HG02798 (cell line): ENCODE results near the gene GTF2E1.
A peak's percentile ranks its signal among the peaks of the same experiment; 100 is the strongest.
"Not testable (repeated sequence)": the region's sequence is repeated elsewhere in the genome, so short reads cannot be mapped to it uniquely, and the experiment has no call there.

Experiments
- ATAC-seq: cut with Tn5 transposase; IDR thresholded peaks from one replicate; pipeline ENCODE4 v1.9.1; 2021; ENCODE audit warnings: mild to moderate bottlenecking; ENCODE audit not compliant: unreplicated experiment, poor library complexity

The GTF2E1 gene

DNA sequence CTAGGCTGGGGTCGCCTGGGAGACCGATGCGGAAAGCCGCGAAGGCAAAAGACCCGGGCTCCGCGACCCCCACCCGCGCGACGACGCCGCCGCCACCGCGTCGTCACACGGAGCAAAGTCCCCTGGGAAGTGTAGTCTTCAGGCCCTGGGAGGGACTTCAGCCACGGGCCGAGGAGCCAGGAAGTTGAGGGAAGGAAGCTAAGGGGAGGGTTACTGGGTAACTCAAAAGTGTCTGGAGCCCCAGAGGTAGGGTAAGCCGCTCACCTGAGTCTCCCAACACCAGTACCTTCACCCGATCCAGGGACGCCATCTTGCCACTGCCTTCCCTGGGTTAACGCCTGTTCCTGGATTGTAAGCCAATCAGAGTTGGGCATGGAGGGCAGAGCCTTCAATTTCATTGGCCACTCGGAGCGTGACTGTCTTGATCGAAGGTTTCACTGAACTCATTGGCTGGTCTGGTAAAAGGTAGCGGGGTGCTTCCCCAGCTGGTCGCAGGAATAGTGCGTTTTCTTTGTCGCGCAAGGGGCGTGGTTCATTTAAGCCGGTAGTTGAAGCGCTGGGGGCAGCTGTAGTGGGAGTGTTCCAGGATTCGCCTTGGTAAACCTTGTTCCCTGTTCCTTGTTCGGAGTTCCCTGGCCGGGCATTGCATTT, at the start of gene GTF2E1, which contains the start of gene RABL3:
Gene GTF2E1 (plus strand): TSS at position 547 of the 651 bp plus-strand sequence. CDS start 7,809 bp downstream, outside the sequence.
Gene RABL3 (minus strand): TSS at position 319 of the 651 bp plus-strand sequence. CDS start 9 bp downstream, at position 310.
- peak; percentile 99 for ATAC-seq

DNA sequence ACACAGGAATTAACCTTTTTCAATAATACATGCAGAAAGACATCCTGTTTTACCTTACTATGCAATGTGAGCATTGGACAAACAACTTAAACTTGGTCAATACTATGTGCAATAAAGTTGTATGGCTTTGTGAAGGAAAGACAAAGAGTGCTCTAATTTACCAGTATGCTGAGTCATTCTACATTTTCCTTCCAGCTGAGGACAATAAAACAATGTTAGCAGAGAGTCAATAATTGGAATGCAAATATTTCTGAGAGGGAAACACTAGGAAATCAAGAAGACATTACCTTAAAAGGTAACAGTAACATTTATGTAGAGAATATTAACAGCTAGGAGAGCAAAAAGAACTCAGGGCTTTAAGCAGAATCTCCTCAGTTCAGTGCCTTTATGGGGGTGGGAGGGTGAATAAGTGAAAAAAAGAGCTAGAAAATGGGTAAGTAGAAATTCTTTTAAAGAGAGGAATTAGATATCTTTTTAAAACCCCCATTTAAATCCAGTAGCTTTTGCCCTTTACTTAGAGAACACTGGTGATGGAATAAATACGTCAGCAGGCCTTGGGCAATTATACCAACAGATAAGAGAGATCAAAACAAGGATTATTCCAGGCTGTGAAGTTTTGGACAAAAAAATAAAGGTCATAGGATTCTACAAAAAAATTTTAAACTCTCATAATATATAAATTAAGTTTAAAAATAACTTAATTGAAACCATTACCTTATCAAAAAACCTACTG, 48.9 kb upstream of the GTF2E1 start:
- ATAC-seq = no peak

DNA sequence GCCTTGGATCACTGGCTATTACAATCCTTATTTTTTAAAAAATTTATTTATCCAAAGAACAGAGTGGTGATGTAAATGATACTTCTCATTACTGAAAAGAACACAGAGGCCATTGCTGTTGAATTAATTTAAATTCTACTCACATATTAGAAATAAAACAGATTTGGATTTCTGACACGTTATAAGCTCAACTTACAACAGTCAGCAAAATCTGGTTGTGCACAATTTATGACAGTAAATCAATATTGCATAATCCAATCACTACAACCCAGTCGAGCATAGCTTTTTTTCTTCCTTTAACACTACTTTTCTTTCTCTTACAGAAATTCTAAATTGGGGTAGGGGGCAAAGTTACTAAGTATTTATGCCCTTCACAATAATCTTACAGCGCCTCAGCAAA, 43.2 kb upstream of the GTF2E1 start:
- ATAC-seq = no peak

DNA sequence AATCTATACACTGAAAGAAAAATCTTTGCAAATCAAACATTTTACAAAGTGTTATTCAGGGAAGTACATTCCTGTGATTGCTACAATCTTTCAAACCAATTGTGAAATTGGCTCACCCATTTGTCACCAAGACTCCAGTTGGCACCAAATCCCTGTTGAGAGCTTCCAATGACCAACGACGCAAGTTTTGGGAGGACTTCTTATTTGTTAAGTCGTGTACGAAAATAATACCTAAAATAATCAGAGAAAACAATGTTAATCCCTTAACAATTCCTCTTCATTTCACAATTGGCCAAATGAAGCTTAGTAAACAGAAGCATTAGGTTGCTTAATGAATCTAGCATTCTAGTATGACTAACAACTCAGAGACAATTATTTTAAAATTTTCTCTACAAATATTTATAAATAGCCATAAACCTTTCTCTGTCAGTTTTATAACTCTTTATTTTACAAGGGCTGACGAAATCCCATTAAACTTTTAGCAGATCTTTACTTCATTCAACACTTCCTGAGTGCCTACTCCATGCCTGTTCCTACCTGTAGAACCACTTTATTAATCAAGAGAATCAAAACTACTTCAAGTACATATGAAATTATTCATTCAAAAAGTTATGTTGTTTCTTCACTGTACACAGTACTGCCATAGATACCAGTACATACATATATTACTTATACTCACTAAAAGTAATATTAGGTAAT, 36.5 kb upstream of the GTF2E1 start:
- ATAC-seq = no peak

DNA sequence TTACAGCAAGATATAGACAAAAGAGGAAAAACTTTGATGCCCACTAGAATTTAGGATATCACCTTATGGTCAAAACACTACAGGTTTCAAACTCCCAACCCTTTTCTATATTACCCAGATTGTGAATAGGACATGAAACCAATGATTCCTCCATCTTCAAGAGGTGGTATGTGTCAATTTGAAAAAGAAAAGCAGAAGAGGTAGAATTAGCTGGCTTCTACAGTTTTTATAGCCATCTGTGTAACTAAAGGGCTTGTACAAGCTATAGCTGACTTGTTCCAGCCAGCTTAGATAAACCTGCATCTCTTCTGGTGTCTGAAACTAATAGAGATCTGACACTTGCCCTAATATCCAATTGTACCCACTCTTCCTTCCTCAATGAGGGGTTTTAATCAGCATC, 35.6 kb upstream of the GTF2E1 start:
- no peak for ATAC-seq

DNA sequence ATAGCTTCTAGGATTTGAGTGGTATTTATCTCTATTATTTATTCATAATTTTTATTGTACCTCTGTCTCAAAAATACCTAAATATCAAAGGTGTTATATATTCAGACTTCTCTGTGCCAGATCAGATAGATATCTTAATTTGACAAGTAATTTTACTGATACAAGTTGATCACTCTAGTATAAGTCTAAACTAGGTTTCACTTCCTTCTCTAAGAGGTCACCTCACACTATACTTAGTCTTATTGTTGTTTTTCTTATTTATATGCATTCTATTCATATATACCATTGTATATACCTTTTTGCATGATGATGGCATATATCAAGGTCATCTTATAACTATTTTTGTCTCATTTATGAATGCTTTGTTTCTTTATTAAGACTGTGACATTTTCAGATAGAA, 34.1 kb upstream of the GTF2E1 start:
- ATAC-seq = peak; percentile 70

DNA sequence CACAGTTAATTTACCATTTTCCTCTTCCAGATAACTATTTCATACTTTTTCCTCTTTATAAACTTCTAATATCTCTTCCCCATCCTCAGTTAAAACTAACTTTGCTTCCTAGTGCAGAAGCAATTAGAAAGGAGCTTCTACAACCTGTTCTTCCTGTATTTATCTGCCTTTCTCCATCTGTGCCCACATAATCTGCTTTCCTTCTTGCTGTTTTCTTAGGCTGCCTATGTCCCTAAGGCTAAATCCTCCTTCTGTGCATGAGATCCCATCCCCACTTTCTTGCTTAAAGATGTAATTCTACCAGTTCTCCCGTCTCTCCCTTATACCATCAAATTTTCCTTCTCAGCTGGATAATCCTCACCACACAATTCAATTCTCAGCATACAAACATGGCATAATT, 32.2 kb upstream of the GTF2E1 start:
- ATAC-seq = no peak

DNA sequence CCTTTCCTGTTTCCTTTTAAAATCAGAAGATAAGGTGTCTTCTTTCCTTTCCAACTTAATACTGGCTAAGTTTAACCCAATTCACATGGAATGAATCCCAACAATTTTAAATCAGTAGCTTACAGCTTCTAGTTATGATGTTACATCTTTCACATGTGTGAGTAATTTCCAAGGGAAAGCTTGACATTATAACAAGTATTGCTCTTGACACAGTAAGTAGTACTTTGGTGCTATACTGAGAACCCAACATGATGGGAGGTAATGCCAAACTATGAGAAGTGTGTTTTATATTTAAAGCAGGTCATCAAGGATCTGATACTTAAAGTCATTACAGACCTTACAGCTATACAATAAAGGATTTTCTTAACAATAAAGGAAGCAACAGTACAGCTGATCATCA, 29.3 kb upstream of the GTF2E1 start:
- ATAC-seq = no peak

DNA sequence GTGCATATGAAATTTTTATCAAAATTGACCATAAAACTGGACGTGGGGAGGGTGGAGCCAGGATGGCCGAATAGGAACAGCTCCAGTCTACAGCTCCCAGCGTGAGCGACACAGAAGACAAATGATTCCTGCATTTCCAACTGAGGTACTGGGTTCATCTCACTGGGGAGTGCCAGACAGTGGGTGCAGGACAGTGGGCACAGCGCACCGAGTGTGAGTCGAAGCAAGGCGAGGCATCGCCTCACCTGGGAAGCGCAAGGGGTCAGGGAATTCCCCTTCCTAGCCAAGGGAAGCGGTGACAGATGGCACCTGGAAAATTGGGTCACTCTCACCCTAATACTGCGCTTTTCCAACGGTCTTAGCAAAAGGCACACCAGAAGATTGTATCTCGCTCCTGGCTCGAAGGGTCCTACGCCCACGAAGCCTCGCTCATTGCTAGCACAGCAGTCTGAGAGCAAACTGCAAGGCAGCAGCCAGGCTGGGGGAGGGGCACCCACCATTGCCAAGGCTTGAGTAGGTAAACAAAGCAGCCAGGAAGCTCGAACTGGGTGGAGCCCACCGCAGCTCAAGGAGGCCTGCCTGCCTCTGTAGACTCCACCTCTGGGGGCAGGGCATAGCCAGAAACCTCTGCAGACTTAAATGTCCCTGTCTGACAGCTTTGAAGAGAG, 23.2 kb upstream of the GTF2E1 start:
- ATAC-seq = not testable (repeated sequence)

DNA sequence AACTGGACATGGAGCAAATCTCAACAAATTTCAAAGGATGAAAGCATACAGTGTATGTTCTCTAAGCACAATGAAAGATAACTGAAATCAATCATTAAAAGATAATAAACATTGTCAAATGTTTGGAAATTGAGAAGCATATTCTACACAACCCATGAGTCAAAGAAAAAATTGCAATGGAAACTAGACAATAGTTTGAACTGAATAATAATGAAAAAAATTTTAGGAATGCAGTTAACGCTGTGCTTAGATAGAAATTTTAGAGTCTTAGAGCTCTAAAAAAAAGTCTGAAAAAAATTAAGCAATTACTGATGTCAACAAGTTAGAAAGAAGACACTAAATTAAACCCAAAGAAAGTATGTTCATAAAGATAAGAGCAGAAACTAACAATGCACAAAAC, 15.8 kb upstream of the GTF2E1 start:
- no peak for ATAC-seq

DNA sequence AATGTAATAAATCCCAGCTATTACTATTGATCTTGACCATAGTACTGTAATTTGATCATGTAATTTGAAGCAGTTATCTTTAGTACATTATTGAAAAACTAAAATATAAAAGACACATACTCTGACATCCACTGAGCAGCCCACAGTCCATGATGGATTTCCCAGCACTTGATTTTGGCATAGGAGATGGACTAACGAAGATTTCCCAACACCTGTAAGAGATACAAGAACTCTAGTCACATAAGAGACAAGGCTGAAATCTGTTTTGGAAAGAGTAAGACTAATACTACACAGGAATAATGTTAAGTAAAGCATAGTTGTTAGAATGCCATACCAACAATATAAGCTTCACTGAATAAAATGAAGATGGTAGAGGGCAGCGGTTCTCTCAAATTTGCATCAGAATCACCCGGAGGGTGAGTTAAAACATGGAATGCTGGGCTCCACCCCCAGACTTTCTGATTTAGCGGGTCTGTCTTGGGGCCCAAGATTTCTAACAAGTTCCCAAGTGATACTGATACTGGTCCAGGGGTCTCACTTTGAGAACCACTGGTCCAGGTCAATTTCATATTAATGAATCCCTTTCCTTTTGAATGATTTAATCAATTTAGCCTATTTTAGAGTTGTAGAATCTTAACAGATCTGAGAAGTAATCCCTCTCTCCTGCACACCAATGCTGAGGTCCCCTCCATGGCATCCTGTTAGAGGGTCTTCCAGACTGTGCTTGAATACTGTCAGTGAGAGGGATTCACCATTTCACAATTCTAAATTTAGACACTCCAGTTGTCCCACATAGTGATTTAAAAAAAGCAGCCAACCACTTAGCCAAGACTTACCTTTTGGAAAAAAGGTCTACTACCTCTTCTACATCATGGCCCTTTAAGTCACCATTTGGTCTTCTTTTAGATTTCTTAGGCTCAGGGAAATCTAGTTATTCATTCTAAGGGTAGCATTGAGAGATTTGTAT, 11.7 kb upstream of the GTF2E1 start:
- no peak for ATAC-seq

DNA sequence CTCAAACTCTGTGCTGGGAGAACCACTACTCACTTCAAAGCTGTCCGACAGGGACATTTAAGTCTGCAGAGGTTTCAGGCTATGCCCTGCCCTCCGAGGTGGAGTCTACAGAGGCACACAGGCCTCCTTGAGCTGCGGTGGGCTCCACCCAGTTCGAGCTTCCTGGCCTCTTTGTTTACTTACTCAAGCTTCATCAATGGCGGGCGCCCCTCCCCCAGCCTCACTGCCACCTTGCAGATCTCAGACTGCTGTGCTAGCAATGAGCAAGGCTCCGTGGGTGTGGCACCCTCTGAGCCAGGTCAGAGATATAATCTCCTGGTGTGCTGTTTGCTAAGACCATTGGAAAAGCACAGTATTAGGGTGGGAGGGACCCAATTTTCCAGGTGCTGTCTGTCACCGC, 4.5 kb upstream of the GTF2E1 start:
- ATAC-seq = not testable (repeated sequence)

DNA sequence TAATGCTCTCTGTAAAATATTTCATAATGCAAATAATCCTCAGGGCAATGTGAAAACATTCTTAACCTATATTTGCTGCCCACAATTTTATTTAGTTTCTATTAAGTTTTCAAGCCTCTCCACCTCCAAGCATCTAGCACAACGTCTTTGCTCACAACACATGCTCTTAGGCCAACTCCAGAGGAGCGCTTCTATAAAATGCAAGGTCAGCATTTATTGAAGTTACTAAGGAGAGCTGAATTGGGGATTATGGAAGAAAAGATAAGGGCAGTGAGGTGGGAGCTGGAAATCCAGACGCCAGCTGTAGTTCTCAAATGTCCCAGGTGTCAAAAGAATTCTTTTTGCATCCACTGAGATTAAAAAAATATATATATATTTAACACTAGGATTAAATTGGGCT, 1.2 kb upstream of the GTF2E1 start:
- no peak for ATAC-seq

DNA sequence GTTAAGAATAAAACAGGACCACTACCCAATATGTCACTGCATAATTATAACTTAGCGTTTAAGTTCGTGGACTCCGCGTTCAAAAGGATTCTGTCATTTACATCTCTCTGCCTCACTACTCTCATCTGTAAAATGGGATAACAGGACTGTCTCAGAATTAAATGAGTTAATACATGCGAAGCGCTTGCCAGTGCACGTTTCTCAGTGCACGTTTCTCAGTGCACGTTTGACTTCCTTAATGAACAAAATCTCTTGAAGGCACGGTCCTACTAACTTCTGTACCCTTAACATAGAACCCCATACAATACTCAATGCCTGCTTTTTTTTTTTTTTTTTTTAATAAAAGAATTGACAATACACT, 727 bp upstream of the GTF2E1 start:
- ATAC-seq = peak; percentile 16

DNA sequence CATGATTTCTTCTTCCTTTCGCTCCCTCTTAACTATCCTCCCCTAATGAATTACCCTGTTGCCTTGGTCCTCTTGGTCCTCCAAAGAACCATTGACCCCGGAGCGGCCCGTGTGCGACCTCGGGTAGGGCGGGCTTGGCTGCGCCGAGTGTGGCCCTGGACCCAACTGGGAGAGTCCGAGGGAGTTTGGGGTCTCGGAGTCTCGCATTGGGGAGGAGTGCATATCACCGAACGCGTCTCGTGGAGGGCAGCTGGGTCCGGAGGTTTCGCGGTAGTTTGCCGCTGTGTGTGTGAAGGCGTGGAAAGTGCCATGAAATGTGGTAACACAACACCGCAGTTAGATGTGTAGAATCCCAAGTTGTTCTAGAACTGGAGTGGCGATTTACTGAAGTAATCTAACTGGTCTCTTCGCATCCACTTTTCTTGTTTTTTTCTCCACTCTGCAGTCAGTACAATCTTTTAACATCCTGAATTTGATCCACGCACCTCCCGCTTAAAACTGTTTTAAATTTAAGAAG, 363 bp downstream of the GTF2E1 start:
- peak; percentile 18 for ATAC-seq

DNA sequence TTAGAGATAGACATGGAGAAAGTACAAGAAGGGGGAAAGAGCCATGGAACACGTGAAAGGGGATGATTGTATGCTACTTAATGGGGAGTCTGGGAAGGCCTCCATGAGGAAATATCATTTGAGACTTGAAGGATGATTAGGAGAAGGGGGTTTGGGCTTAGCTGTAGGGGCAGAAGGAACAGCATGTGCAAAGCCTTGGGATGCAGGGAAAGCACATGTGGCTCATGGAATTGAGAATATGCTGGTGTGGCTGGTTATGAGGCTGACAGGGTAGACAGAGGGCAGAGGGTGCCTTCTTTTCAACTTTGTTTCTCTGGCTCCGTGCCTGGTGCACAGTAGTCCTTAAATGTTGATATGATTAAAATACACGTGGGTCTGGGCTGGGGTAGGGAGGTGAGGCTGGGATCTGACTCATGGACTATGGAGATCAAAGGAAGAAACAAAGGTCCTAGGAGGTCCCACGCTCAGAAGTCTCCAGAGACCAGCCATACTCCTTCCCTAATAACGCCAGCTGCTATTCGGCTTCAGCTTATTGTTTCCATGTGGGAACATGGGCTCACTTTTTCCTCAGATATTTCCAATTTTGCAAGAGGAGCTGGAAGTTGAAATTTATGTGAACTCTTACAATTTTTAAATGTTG, 1.1 kb downstream of the GTF2E1 start:
- ATAC-seq = no peak

DNA sequence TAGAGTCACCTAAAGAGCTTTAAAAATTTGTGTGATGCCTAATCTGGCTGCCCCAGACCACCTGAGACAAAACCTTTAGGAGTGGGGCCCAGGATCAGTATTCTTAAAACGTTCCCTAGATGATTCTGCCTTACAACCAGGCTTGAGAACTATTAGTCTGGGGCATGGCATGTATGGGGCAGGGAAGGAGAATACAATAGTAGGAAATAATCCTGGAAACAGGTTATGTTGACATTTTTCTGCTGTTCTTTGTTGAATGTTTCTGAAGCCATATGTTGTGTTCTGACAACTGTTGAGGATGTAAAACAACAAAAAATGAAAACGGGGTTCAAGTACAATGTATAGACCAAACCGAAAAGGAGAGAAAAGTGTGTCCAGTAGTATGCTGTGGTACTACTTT, 2.9 kb downstream of the GTF2E1 start:
- no peak for ATAC-seq

DNA sequence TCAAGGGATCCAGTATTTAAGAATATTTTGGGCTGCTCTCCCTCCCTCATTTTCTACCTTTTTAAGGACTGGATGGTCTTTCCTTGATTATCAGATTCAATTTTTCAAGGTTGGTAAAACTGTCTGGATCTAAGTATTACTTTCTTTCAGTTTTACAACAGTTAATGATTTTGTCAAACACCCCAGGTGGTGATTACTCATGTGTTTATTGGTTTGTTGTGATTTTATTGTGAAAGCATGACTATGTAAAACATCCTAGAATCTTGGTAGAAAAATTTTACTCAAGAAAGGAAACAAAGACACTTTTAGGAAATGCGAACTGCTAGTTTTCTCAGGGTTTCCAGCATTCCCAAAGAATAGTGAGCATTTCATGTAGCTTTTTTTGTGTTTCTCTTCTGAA, 7.3 kb downstream of the GTF2E1 start:
- ATAC-seq = no peak

DNA sequence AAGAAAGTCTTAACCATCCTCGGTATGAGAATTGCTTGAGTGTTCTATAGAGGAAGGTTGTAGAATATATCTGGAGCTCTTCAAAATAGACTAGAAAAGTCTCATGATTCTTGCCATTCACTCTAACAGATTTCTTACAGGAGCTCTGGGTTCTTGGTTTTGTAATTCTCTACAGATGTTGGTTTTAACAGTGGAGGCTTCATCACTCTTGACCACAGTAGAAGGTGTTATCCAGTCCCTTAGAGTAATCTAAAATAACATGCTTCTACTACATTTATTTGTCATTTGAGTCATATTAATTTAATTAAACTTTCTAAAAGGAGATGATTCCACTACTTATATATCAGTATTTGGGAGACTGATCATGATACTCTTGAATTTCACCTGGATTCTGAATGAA, 9.7 kb downstream of the GTF2E1 start:
- ATAC-seq = no peak
